HepG2 (cell line): ENCODE data around the gene ELOVL5. TPM values are rescaled to one million over a fixed set of nuclear protein-coding genes. Genes with fewer than 3 reads are reported as not detected.

Experiments
- AHR ChIP-seq: IDR thresholded peaks from 2 replicates; pipeline ENCODE4 v1.6.1; 2018; ENCODE audit warnings: missing genetic modification reagents, missing compliant biosample characterization
- CBX2 ChIP-seq, 2 experiments: fragments of 200-600 bp in 1 of 2; sonication (generic); formaldehyde crosslinking in 1 of 2; IDR thresholded peaks; 2 replicates each; pipeline versions ENCODE4 v1.7.0 to v1.8.1; 2018 to 2022; ENCODE audit warnings: low read depth in 2 of 2, low read length in 1 of 2, mild to moderate bottlenecking in 1 of 2, missing genetic modification reagents in 1 of 2
- ERF ChIP-seq: IDR thresholded peaks from 2 replicates; pipeline ENCODE4 v1.6.1; 2018; ENCODE audit warnings: missing biosample characterization, missing genetic modification reagents
- FOXJ3 ChIP-seq: sonication (generic); formaldehyde crosslinking; IDR thresholded peaks from 2 replicates; pipeline ENCODE4 v1.4.0; 2020; ENCODE audit warnings: missing genetic modification reagents, mild to moderate bottlenecking, borderline replicate concordance
- IRF1 ChIP-seq: sonication (generic); formaldehyde crosslinking; IDR thresholded peaks from 2 replicates; pipeline ENCODE4 v1.4.0; 2020; ENCODE audit warnings: low read depth, mild to moderate bottlenecking, missing genetic modification reagents
- KDM2A ChIP-seq: sonication (generic); formaldehyde crosslinking; IDR thresholded peaks from 2 replicates; pipeline ENCODE4 v1.4.0; 2020; ENCODE audit warnings: low read depth, missing genetic modification reagents, borderline replicate concordance
- NCOA5 ChIP-seq: sonication (generic); formaldehyde crosslinking; IDR thresholded peaks from 2 replicates; pipeline ENCODE4 v1.4.0; 2020; ENCODE audit warnings: missing genetic modification reagents
- POGZ ChIP-seq: sonication (generic); formaldehyde crosslinking; IDR thresholded peaks from 2 replicates; pipeline ENCODE4 v1.4.0; 2020; ENCODE audit warnings: mild to moderate bottlenecking, missing genetic modification reagents
- SP140L ChIP-seq: sonication (generic); formaldehyde crosslinking; IDR thresholded peaks from 2 replicates; pipeline ENCODE4 v1.4.0; 2020; ENCODE audit warnings: missing genetic modification reagents, borderline replicate concordance
- TFDP1 ChIP-seq: IDR thresholded peaks from 2 replicates; pipeline ENCODE4 v1.6.1; 2016; ENCODE audit warnings: missing compliant biosample characterization, missing genetic modification reagents, borderline replicate concordance
- ZIK1 ChIP-seq: sonication (generic); formaldehyde crosslinking; IDR thresholded peaks from 2 replicates; pipeline ENCODE4 v1.5.0; 2020; ENCODE audit warnings: mild to moderate bottlenecking, low read depth, missing genetic modification reagents, borderline replicate concordance
- ZMYM4 ChIP-seq: sonication (generic); formaldehyde crosslinking; IDR thresholded peaks from 2 replicates; pipeline ENCODE4 v1.8.1; 2023; ENCODE audit warnings: mild to moderate bottlenecking, missing genetic modification reagents
- ZNF362 ChIP-seq: sonication (generic); formaldehyde crosslinking; IDR thresholded peaks from 2 replicates; pipeline ENCODE4 v1.4.0; 2020; ENCODE audit warnings: missing genetic modification reagents, mild to moderate bottlenecking, borderline replicate concordance
- ZNF547 ChIP-seq: sonication (generic); formaldehyde crosslinking; IDR thresholded peaks from 2 replicates; pipeline ENCODE4 v1.5.1; 2020; ENCODE audit warnings: mild to moderate bottlenecking, missing genetic modification reagents
- ZNF646 ChIP-seq: sonication (generic); formaldehyde crosslinking; IDR thresholded peaks from 2 replicates; pipeline ENCODE4 v1.9.0; 2021; ENCODE audit warnings: mild to moderate bottlenecking, missing genetic modification reagents
- ZNF737 ChIP-seq: sonication (generic); formaldehyde crosslinking; IDR thresholded peaks from 2 replicates; pipeline ENCODE4 v1.5.0; 2020; ENCODE audit warnings: missing genetic modification reagents, mild to moderate bottlenecking, borderline replicate concordance
- polyA plus RNA-seq, 8 experiments: library from polyadenylated mRNA; depleted of rRNA in 3 of 8; stranded (reverse) in 7 of 8; unstranded in 1 of 8; fragments of >200 nt; fragmentation: Illumina TruSeq in 4 of 8; extraction: Trizol in 4 of 8; gene quantifications; 2 replicates each; pipeline versions ENCODE4 v1.2.1 to v1.2.3, GENCODE V29; 2011 to 2016; ENCODE audit warnings: low read depth in 4 of 8, missing spikeins in 1 of 8, mixed read lengths in 1 of 8; ENCODE audit not compliant: insufficient read depth in 1 of 8
- total RNA-seq, 5 experiments: library from RNA; depleted of rRNA; stranded (reverse); fragments of >200 nt; fragmentation: Illumina TruSeq; extraction: Trizol; gene quantifications; 2 replicates each; pipeline ENCODE4 v1.2.3, GENCODE V29; 2016; ENCODE audit warnings: low read depth in 1 of 5
- TF ChIP-seq, protein P1 (sequence below): sonication (generic); formaldehyde crosslinking; IDR thresholded peaks from 2 replicates; pipeline ENCODE4 v1.5.1; 2020; ENCODE audit warnings: mild to moderate bottlenecking, missing genetic modification reagents

The ELOVL5 gene
- total and polyA plus RNA-seq, 2 of the 13 experiments (the other 11 are each of a cell fraction or from before 2014, with no cell fraction given) = 50.1 to 72.4 TPM

- no peak for TF ChIP-seq CBX2 (IDR thresholded peaks at IDR 0.05; ENCODE audit: low read depth, low read length)
- TF ChIP-seq CBX2 (CRISPR knock-in tag; IDR thresholded peaks at IDR 0.05; ENCODE audit: low read depth) = no peak
- TF ChIP-seq, protein P1, sequence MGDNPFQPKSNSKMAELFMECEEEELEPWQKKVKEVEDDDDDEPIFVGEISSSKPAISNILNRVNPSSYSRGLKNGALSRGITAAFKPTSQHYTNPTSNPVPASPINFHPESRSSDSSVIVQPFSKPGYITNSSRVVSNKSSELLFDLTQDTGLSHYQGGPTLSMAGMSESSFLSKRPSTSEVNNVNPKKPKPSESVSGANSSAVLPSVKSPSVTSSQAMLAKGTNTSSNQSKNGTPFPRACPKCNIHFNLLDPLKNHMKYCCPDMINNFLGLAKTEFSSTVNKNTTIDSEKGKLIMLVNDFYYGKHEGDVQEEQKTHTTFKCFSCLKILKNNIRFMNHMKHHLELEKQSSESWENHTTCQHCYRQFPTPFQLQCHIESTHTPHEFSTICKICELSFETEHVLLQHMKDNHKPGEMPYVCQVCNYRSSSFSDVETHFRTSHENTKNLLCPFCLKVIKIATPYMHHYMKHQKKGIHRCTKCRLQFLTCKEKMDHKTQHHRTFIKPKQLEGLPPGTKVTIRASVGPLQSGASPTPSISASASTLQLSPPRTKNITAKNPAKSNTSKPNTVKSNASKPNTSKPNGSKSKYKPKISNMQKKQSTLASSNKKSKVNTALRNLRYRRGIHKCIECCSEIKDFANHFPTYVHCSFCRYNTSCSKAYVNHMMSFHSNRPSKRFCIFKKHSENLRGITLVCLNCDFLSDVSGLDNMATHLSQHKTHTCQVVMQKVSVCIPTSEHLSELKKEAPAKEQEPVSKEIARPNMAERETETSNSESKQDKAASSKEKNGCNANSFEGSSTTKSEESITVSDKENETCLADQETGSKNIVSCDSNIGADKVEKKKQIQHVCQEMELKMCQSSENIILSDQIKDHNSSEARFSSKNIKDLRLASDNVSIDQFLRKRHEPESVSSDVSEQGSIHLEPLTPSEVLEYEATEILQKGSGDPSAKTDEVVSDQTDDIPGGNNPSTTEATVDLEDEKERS (CRISPR knock-in tag) = 0 out of 2 replicates have a peak, but pooled peaks have one; percentile 60
- no peak for TF ChIP-seq ZNF547 (CRISPR knock-in tag)
- TF ChIP-seq KDM2A = no peak
- TF ChIP-seq POGZ (CRISPR knock-in tag) = no peak
- no peak for TF ChIP-seq ZNF362
- no peak for TF ChIP-seq AHR (CRISPR knock-in tag)
- no peak for TF ChIP-seq NCOA5 (CRISPR knock-in tag)
- no peak for TF ChIP-seq IRF1 (CRISPR knock-in tag)
- peak; percentile 41; the same call in 1 of the 2 replicates for TF ChIP-seq FOXJ3 (CRISPR knock-in tag)
- TF ChIP-seq SP140L = no peak
- TF ChIP-seq ERF (CRISPR knock-in tag) = no peak
- TF ChIP-seq ZNF737 = no peak
- no peak for TF ChIP-seq ZIK1 (CRISPR knock-in tag)
- no peak for TF ChIP-seq TFDP1 (CRISPR knock-in tag)
- no peak for TF ChIP-seq ZNF646 (CRISPR knock-in tag)
- no peak for TF ChIP-seq ZMYM4 (CRISPR knock-in tag)
Observed at GRCh38 chr6:53321701-53322100, 27.0 kb downstream of the ELOVL5 start (continued).
